Measurements from ENCODE around the gene SUGP2.

SUGP2 gene

DNA sequence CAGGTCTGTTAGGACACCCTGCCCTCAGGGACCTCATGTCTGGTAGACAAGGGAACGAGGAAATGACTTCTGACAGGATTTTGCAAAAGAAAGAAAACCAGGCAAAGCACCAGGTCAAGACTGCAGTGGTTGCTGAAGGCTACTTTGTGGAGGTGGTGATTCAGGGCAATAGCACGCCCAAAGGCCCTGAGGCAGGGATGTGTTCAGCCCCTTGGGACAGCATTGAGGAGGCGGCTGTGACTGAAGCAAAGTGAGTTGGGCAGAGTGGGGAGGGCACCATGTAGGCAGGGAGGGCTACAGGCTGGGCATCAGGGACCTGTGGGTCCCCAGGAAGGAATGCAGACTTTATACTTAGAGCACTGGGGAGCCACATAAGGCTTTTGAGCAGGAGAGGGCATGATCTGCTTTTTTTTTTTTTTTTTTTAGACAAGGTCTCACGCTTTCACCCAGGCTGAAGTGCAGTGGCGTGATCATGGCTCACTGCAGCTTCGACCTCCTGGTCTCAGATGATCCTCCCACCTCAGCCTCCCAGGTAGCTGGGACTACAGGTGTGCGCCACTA is 81.5 kb downstream of the SUGP2 start:
- H3K36me3 ChIP-seq (ENCODE audit: insufficient read depth, low read length): no peaks in the 10 kb centered on the region
- no peaks in the 10 kb centered on the region for H3K4me1 ChIP-seq (ENCODE audit: insufficient read depth, low read length)
- H3K9me3 ChIP-seq (ENCODE audit: control insufficient read depth, insufficient read depth, low read length): no peaks in the 10 kb centered on the region
- no peak overlapping the region for H3K9ac ChIP-seq (ENCODE audit: low read depth, low read length)

DNA sequence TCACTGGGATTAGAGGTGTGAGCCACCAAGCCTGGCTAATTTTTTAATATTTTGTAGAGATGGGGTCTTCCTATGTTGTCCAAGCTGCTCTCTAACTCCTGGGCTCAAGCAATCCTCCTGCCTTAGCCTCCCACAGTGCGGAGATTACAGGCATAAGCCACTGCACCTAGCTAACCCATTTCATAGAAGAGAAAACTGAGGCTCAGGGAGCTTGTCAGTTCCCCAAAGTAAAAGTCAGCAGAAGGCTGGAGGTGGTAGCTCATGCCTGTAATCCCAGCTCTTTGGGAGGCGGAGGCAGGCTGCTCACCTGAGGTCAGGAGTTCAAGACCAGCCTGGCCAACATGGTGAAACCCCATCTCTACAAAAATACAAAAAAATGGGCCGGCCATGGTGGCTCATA is 83.5 kb downstream of the SUGP2 start:
- H3K36me3 ChIP-seq (ENCODE audit: insufficient read depth, low read length): no peaks in the 10 kb centered on the region
- no peaks in the 10 kb centered on the region for H3K9me3 ChIP-seq (ENCODE audit: control insufficient read depth, insufficient read depth, low read length)
- no peak overlapping the region for H3K9ac ChIP-seq (ENCODE audit: low read depth, low read length)
- H3K4me1 ChIP-seq (ENCODE audit: insufficient read depth, low read length): no peaks in the 10 kb centered on the region

DNA sequence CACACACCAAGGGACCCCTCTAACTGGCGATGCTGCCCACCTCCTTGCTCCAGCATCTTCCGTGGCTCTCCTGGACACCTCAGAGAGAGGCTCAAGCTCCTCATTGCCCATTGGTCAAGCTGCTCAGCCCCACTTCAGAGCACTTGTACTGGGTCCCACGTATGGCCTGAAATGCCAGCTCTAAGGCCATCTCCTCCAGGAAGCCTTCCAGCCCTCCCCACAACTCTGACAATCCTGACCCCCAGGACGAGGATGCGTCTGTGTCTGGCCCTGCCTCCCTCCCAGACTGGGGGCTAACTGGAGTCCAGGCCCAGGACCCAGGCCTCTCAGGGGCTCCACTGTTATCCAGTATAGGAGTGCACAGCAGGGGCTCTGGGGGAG is 84.4 kb downstream of the SUGP2 start:
- H3K4me1 ChIP-seq (ENCODE audit: insufficient read depth, low read length): no peaks in the 10 kb centered on the region
- H3K9me3 ChIP-seq (ENCODE audit: control insufficient read depth, insufficient read depth, low read length): no peaks in the 10 kb centered on the region
- H3K9ac ChIP-seq (ENCODE audit: low read depth, low read length): no peak overlapping the region
- H3K36me3 ChIP-seq (ENCODE audit: insufficient read depth, low read length): no peaks in the 10 kb centered on the region

DNA sequence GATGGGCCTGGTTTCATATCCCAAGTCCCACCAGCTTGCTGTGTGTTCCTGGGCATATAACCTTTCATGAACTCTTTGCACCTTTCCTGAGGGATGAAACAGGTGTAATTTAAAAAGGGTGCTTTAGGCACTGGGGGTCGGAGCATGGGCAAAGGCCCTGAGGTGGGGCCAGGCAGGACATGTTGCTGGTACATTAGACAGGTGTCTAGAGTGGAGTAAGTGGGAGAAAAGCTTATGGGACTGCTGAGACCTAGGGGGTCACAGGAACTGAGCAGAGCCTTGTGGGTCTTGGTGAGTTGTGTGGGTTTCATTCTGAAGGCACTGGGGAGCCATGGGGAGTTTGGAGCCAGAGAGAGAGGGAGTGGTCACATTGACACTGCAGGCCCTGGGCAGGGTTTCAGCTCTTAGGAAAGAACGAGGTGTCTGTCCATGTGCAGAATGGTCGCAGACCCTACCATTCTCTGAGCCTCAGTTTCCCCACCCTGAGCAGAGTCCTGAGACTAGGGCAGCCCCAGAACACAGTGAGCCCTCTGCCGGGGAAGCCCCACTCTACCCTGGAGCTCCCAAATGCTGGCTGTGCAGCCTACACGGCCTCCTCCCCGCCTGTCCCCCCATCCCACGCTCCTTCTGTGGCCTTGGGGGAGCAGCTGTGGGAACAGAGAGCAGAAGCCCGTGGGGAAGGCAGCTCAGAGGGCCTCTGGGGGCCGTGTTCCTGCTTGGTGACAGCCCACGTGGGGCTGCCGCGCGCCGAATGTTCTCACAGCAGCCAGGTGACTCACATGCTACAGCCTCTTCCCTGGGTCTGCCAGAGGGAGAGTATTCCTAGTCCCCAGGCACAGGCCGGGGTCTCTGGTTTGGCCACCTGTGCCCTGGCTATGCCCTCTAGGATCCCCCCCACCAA is 85.0 kb downstream of the SUGP2 start:
- Histone ChIP-seq H3K4me1 (ENCODE audit: insufficient read depth, low read length) (no peaks in the 10 kb centered on the region), H3K9me3 (ENCODE audit: control insufficient read depth, insufficient read depth, low read length) (no peaks in the 10 kb centered on the region), H3K36me3 (ENCODE audit: insufficient read depth, low read length) (no peaks in the 10 kb centered on the region), H3K9ac (ENCODE audit: low read depth, low read length) (no peak overlapping the region)

DNA sequence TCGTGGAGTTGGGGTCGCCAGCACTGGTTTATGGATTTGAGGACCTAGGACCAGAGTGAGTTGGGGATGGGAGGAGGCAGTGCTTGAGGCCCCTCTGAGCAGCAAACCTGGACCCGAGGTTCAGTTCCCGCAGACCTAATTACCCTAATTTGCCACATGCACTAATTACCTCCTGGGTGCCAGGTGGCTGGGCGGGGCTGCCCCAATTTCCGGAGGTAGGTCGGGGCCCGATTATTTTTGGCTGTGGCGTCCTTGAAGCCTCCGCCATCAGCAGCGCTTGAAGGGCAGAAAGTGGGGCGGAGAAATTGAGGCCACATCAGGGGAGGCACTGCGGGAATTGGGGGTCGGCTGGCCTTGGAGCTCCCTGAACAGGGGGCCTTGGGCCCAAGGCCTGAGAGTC is 86.4 kb downstream of the SUGP2 start:
- Histone ChIP-seq H3K9me3 (ENCODE audit: control insufficient read depth, insufficient read depth, low read length) (no peaks in the 10 kb centered on the region), H3K36me3 (ENCODE audit: insufficient read depth, low read length) (no peaks in the 10 kb centered on the region), H3K9ac (ENCODE audit: low read depth, low read length) (no peak overlapping the region), H3K4me1 (ENCODE audit: insufficient read depth, low read length) (no peaks in the 10 kb centered on the region)

DNA sequence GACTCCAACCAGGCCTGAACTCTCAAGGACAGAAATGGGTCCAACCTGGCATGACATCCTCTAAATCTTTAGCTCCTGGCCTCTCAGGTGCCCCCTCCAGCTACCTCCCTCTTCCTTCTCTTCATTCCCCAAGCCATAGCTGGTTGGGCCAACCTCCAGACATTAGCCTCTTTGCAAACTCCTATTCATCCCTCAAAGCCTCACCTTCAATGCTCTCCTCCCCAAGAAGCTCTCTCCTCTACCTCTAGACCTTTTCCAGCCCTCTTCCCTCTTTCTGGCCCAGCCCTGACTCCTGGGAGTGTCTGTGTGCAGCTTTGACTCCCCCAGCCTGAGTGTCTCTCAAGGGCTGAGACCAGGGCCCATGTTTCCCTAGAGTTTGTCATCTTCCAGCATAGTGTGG is 87.0 kb downstream of the SUGP2 start:
- H3K9ac ChIP-seq (ENCODE audit: low read depth, low read length): no peak overlapping the region

DNA sequence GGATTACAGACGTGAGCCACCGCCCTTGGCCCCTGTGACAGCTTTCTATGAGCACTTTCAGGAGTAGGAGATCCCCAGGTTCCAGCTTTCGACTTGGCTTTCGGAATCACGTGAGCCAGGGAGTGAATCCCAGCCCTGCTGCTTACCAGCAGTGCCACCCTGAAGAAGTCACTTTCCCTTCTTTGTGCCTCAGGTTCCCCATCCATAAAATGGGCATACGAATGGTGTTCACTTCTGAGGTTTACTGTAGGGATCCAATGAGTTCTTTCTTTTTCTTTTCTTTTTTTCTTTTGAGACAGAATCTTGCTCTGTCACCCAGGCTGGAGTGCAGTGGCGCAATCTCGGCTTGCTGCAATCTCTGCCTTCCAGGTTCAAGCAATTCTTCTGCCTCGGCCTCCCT is 88.0 kb downstream of the SUGP2 start:
- Histone ChIP-seq H3K36me3 (ENCODE audit: insufficient read depth, low read length) (no peaks in the 10 kb centered on the region), H3K9ac (ENCODE audit: low read depth, low read length) (no peak overlapping the region), H3K4me1 (ENCODE audit: insufficient read depth, low read length) (peaks cover 5% of the 10 kb centered on the region; the same call in 1 of the 2 replicates), H3K9me3 (ENCODE audit: control insufficient read depth, insufficient read depth, low read length) (no peaks in the 10 kb centered on the region)

More for the DNA sequence above, 87.0 kb downstream of the SUGP2 start:
- H3K36me3 ChIP-seq (ENCODE audit: insufficient read depth, low read length): no peaks in the 10 kb centered on the region
- peaks cover 5% of the 10 kb centered on the region; the same call in 1 of the 2 replicates for H3K4me1 ChIP-seq (ENCODE audit: insufficient read depth, low read length)
- no peaks in the 10 kb centered on the region for H3K9me3 ChIP-seq (ENCODE audit: control insufficient read depth, insufficient read depth, low read length)

DNA sequence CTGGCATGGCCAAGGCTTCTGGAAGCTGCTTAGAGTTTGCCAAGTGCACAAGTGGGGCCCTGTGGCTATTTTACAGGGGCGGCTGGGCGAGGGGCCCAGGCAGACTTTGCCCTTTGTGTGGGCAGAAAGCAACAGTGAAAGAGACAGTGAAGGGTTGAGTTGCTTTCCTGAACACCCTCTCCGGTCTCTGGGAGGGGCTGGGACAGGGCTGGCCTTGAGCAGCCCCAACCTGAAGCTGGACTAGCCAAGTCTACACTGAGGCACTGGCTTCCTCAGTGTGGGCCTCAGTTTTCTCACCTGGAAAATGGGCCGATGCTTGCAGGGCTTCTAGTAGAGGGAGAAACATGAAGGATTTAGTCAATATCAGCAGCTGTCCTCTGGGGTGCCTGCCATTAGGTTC is 89.9 kb downstream of the SUGP2 start:
- Histone ChIP-seq H3K4me1 (ENCODE audit: insufficient read depth, low read length) (peaks cover 11% of the 10 kb centered on the region; the same call in 1 of the 2 replicates), H3K36me3 (ENCODE audit: insufficient read depth, low read length) (no peaks in the 10 kb centered on the region), H3K9ac (ENCODE audit: low read depth, low read length) (no peak overlapping the region)

DNA sequence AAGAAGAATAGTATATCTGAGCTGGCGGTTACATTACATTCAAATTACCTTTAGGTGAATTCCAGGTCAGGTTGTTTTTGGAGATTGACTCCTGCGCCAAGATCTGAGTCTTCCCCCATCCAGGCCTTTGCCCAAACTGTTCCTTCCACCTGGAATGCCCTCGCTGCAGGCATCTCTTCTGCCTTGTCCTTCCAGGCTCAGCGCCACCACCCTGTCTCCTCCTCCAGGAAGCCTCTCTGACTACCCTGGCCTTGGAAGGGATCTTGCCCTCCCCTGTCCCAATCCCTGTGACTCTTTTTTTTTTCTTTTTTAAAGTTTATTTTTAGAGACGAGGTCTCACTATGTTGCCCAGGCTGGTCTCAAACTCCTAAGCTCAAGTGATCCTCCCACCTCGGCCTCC is 90.6 kb downstream of the SUGP2 start:
- Histone ChIP-seq H3K4me1 (ENCODE audit: insufficient read depth, low read length) (peaks cover 11% of the 10 kb centered on the region; the same call in 1 of the 2 replicates), H3K36me3 (ENCODE audit: insufficient read depth, low read length) (no peaks in the 10 kb centered on the region), H3K9me3 (ENCODE audit: control insufficient read depth, insufficient read depth, low read length) (no peaks in the 10 kb centered on the region), H3K9ac (ENCODE audit: low read depth, low read length) (no peak overlapping the region)

More for the DNA sequence above, 89.9 kb downstream of the SUGP2 start:
- no peaks in the 10 kb centered on the region for H3K9me3 ChIP-seq (ENCODE audit: control insufficient read depth, insufficient read depth, low read length)

DNA sequence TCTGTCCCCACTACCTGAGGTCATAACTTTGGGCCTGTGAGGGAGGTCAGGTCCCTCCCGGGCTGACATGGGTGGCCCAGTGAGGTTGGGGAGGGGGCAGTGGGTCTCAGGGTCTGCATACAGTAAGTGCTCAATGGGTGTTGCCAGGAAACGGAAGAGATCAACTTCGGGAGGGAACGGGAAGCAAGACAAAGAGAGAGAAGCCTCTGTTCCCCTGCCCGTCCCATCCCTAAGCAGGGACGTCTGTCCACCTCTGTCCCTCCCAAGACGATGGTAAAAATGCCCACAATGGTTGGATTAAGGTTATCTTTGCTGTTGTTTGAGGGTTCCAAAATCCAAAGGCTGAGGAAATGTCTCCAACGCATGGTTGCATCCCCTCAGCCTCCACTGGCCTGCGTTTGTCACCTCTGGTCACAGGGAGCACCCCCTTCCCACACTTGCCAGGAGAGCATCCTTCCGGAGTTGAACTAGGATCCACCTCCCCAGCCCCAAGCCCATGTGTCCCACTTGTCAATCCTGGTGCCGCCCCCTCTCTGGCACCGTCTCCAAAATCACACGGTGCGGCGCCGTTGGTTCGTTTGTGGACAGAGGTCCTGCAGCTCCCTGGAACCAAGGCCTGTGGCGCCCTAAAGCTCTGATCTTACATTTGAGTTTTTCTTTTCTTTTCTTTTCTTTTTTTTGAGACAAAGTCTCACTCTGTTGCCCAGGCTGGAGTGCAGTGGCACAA is 91.5 kb downstream of the SUGP2 start:
- no peaks in the 10 kb centered on the region for H3K36me3 ChIP-seq (ENCODE audit: insufficient read depth, low read length)
- H3K9ac ChIP-seq (ENCODE audit: low read depth, low read length): peak overlapping the region; percentile 36; the same call in 1 of the 2 replicates
- H3K4me1 ChIP-seq (ENCODE audit: insufficient read depth, low read length): peaks cover 11% of the 10 kb centered on the region; the same call in 1 of the 2 replicates
- no peaks in the 10 kb centered on the region for H3K9me3 ChIP-seq (ENCODE audit: control insufficient read depth, insufficient read depth, low read length)

Data from ES-I3 (cell line).